GM23338 (cell line): Measurements from ENCODE around the gene WFS1.

Experiments
- CREB1 ChIP-seq: fragments of 250-450 bp; sonication (Bioruptor Pico); IDR thresholded peaks from 2 replicates; pipeline ENCODE4 v1.5.0; 2020; ENCODE audit warnings: low read depth, mild to moderate bottlenecking, moderate library complexity
- CTCF ChIP-seq, 2 experiments: fragments of 200-600 bp in 1 of 2; sonication (generic) in 1 of 2; conservative IDR thresholded peaks; 2 replicates each; pipeline versions ENCODE4 v1.5.1 to v1.6.1; 2016 to 2017; ENCODE audit warnings: antibody characterized with exemption in 2 of 2, low read depth in 2 of 2, mild to moderate bottlenecking in 2 of 2, moderate library complexity in 1 of 2
- ETS1 ChIP-seq: IDR thresholded peaks from 2 replicates; pipeline ENCODE4 v1.6.1; 2016; ENCODE audit warnings: antibody characterized with exemption
- EZH2 ChIP-seq: fragments of 200-600 bp; sonication (generic); IDR thresholded peaks from one replicate; pipeline ENCODE4 v1.8.0; 2017; ENCODE audit warnings: antibody characterized with exemption, mild to moderate bottlenecking, low read depth; ENCODE audit not compliant: unreplicated experiment
- EZH2phosphoT487 ChIP-seq: fragments of 200-600 bp; sonication (generic); IDR thresholded peaks from one replicate; pipeline ENCODE4 v1.8.1; 2018; ENCODE audit warnings: antibody characterized with exemption; ENCODE audit not compliant: unreplicated experiment
- JUNB ChIP-seq: IDR thresholded peaks from one replicate; pipeline ENCODE4 v1.6.1; 2016; ENCODE audit warnings: antibody characterized with exemption; ENCODE audit not compliant: unreplicated experiment
- POLR2AphosphoS5 ChIP-seq: IDR thresholded peaks from 2 replicates; pipeline ENCODE4 v1.6.1; 2016; ENCODE audit warnings: antibody characterized with exemption, low read depth
- STAT1 ChIP-seq: IDR thresholded peaks from one replicate; pipeline ENCODE4 v1.6.1; 2016; ENCODE audit warnings: antibody characterized with exemption; ENCODE audit not compliant: unreplicated experiment
- ZNF331 ChIP-seq: fragments of 250-450 bp; sonication (Bioruptor Pico); IDR thresholded peaks from 2 replicates; pipeline ENCODE4 v1.5.0; 2020; ENCODE audit warnings: low read depth, mild to moderate bottlenecking, moderate library complexity
- TF ChIP-seq, protein P1 (sequence below): IDR thresholded peaks from one replicate; pipeline ENCODE4 v1.6.1; 2018; ENCODE audit warnings: antibody characterized with exemption; ENCODE audit not compliant: unreplicated experiment

- no peak for TF ChIP-seq EZH2
- no peak for TF ChIP-seq CTCF (conservative IDR thresholded peaks at IDR 0.05; ENCODE audit: low read depth in 2 of 2)
- no peak for TF ChIP-seq CREB1 (CRISPR knock-in tag)
- no peak for TF ChIP-seq POLR2AphosphoS5
- TF ChIP-seq JUNB, result no peak
- no peak for TF ChIP-seq ETS1
- TF ChIP-seq EZH2phosphoT487, result no peak
- no peak for TF ChIP-seq ZNF331 (CRISPR knock-in tag)
- TF ChIP-seq, protein P1, sequence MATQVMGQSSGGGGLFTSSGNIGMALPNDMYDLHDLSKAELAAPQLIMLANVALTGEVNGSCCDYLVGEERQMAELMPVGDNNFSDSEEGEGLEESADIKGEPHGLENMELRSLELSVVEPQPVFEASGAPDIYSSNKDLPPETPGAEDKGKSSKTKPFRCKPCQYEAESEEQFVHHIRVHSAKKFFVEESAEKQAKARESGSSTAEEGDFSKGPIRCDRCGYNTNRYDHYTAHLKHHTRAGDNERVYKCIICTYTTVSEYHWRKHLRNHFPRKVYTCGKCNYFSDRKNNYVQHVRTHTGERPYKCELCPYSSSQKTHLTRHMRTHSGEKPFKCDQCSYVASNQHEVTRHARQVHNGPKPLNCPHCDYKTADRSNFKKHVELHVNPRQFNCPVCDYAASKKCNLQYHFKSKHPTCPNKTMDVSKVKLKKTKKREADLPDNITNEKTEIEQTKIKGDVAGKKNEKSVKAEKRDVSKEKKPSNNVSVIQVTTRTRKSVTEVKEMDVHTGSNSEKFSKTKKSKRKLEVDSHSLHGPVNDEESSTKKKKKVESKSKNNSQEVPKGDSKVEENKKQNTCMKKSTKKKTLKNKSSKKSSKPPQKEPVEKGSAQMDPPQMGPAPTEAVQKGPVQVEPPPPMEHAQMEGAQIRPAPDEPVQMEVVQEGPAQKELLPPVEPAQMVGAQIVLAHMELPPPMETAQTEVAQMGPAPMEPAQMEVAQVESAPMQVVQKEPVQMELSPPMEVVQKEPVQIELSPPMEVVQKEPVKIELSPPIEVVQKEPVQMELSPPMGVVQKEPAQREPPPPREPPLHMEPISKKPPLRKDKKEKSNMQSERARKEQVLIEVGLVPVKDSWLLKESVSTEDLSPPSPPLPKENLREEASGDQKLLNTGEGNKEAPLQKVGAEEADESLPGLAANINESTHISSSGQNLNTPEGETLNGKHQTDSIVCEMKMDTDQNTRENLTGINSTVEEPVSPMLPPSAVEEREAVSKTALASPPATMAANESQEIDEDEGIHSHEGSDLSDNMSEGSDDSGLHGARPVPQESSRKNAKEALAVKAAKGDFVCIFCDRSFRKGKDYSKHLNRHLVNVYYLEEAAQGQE, result no peak
- no peak for TF ChIP-seq STAT1
Observed at GRCh38 chr4:6275351-6275750, 5.7 kb downstream of the WFS1 start.
